NCI-H2227 (cell line): ENCODE measurements around the gene PI4KA.
"Not testable (repeated sequence)": the region's sequence is repeated elsewhere in the genome, so short reads cannot be mapped to it uniquely, and the experiment has no call there.

Experiments used
- DNase-seq: peaks from one replicate; lab custom pipeline; 2025; ENCODE audit not compliant: unreplicated experiment; lab: John Stamatoyannopoulos, UW

PI4KA gene

GRCh38 chr22:20702175-20702545 is 156.5 kb downstream of the PI4KA start:
- not testable (repeated sequence) for DNase-seq

- not testable (repeated sequence) for DNase-seq
Measured at GRCh38 chr22:20701680-20702136, 156.9 kb downstream of the PI4KA start.

- not testable (repeated sequence) for DNase-seq
Measured at GRCh38 chr22:20700347-20700746, 158.3 kb downstream of the PI4KA start.

GRCh38 chr22:20699856-20700255 is 158.8 kb downstream of the PI4KA start:
- not testable (repeated sequence) for DNase-seq

GRCh38 chr22:20697481-20698113 is 161.0 kb downstream of the PI4KA start:
- peak; percentile 71 for DNase-seq

- not testable (repeated sequence) for DNase-seq
Measured at GRCh38 chr22:20696056-20696455, 162.6 kb downstream of the PI4KA start.

GRCh38 chr22:20695205-20695604 is 163.4 kb downstream of the PI4KA start:
- not testable (repeated sequence) for DNase-seq

GRCh38 chr22:20694256-20694655 is 164.4 kb downstream of the PI4KA start:
- DNase-seq, result not testable (repeated sequence)

- DNase-seq, result not testable (repeated sequence)
Measured at GRCh38 chr22:20692926-20693325, 165.7 kb downstream of the PI4KA start.

GRCh38 chr22:20690586-20691317 is 167.9 kb downstream of the PI4KA start:
- DNase-seq, result not testable (repeated sequence)

GRCh38 chr22:20687356-20688172 is 171.0 kb downstream of the PI4KA start:
- DNase-seq, result not testable (repeated sequence)

- not testable (repeated sequence) for DNase-seq
Measured at GRCh38 chr22:20685764-20686163, 172.8 kb downstream of the PI4KA start.

- not testable (repeated sequence) for DNase-seq
Measured at GRCh38 chr22:20678792-20679435, 179.7 kb downstream of the PI4KA start.

- no peak for DNase-seq
Measured at GRCh38 chr22:20677684-20678242, 180.8 kb downstream of the PI4KA start.

- not testable (repeated sequence) for DNase-seq
Measured at GRCh38 chr22:20675613-20676012, 183.0 kb downstream of the PI4KA start.

- DNase-seq, result no peak
Measured at GRCh38 chr22:20674998-20675397, 183.6 kb downstream of the PI4KA start.

- no peak for DNase-seq
Measured at GRCh38 chr22:20673295-20674195, 185.1 kb downstream of the PI4KA start.

- no peak for DNase-seq
Measured at GRCh38 chr22:20672732-20673131, 185.9 kb downstream of the PI4KA start.

GRCh38 chr22:20672082-20672424 is 186.6 kb downstream of the PI4KA start:
- no peak for DNase-seq
